Omental fat pad (tissue), 4 donors: ENCODE data around the gene POLD2. TPM values are rescaled to one million over a fixed set of nuclear protein-coding genes. Genes with fewer than 3 reads are reported as not detected.
A peak's percentile ranks its signal among the peaks of the same experiment; 100 is the strongest.
"Not testable (repeated sequence)": the region's sequence is repeated elsewhere in the genome, so short reads cannot be mapped to it uniquely, and the experiment has no call there.

Source experiments
- ATAC-seq: fragments of 150-250 bp; one replicate; pipeline ENCODE4 v1.9.1; 2016; ENCODE audit warnings: mild to moderate bottlenecking, moderate library complexity; ENCODE audit not compliant: low FRiP score
- DNase-seq: peaks from one replicate; pipeline ENCODE4 v3.0.0-alpha.2; 2019; ENCODE audit warnings: low spot score
- total RNA-seq, 4 donors: library from RNA; depleted of rRNA; stranded (reverse); fragments of >200 nt; gene quantifications; one replicate each; pipeline ENCODE4 v1.1.0, GENCODE V29; 2016
- TF ChIP-seq, protein P1 (sequence below), 3 donors: fragments of 450-650 bp; IDR thresholded peaks; one replicate each; pipeline ENCODE4 v1.5.1; 2016 to 2017; ENCODE audit warnings: antibody characterized with exemption in 3 of 3, mild to moderate bottlenecking in 3 of 3, moderate library complexity in 2 of 3

The POLD2 gene
- total RNA-seq, 4 donors from 2014 or later = 41.9 to 71.3 (median 44.2) TPM

- TF ChIP-seq, protein P1, sequence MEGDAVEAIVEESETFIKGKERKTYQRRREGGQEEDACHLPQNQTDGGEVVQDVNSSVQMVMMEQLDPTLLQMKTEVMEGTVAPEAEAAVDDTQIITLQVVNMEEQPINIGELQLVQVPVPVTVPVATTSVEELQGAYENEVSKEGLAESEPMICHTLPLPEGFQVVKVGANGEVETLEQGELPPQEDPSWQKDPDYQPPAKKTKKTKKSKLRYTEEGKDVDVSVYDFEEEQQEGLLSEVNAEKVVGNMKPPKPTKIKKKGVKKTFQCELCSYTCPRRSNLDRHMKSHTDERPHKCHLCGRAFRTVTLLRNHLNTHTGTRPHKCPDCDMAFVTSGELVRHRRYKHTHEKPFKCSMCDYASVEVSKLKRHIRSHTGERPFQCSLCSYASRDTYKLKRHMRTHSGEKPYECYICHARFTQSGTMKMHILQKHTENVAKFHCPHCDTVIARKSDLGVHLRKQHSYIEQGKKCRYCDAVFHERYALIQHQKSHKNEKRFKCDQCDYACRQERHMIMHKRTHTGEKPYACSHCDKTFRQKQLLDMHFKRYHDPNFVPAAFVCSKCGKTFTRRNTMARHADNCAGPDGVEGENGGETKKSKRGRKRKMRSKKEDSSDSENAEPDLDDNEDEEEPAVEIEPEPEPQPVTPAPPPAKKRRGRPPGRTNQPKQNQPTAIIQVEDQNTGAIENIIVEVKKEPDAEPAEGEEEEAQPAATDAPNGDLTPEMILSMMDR (IDR thresholded peaks at IDR 0.05) = no peak
- ATAC-seq (no peak), DNase-seq (no peak)
Observed at GRCh38 chr7:44133295-44133694, 9.9 kb upstream of the POLD2 start.

GRCh38 chr7:44132039-44132438 lies 8.7 kb upstream of the POLD2 start:
- TF ChIP-seq, protein P1 (IDR thresholded peaks at IDR 0.05) = no peak
- ATAC-seq (peak; percentile 57), DNase-seq (no peak)

DNA sequence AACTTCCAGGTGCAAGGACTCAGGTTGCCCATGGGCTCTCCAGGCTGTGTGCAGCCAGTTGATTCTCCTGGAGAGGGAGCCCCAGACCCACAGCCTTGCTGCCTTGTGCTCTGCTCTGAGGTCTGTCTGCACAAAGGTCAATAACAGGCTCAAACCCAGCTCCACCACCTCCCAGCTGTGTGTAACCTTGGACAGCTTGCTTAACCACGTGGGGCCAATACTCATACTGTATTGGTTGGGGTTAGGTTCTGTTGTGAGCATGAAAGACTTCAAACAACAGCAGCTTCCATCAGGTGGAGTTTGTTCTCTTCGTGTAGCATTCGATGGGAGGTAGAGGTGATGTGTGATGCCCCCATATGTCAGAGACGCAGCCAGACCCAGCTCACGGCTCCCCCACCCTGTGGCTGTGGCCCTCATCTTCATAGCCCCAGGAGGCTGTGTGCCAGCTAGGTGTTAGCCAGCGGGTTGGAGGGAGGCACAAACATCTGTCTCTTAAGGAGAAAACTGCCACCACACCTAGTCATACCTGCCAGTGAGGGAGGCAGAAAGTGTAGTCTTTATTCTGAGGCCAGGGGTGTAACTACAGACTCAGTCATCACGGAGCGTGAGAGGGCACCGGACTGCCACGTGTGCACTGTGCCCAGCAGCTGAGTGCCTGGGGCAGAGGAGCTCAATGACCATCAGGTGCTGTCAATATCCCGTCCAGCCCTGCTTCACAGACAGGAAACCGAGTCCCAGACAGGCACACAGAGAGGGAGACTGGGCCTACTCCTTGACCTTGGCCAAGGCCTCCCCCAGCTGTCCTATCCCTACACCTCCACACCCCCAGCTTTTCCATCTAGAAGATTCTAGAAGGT lies 8.1 kb upstream of the POLD2 start:
- ATAC-seq (peak; percentile 35), DNase-seq (no peak)
- TF ChIP-seq, protein P1 (IDR thresholded peaks at IDR 0.05) = no peak

- ATAC-seq = no peak
- TF ChIP-seq, protein P1 (IDR thresholded peaks at IDR 0.05) = no peak
- DNase-seq = no peak
Observed at GRCh38 chr7:44128721-44129582, 5.6 kb upstream of the POLD2 start.

- DNase-seq (no peak), ATAC-seq (no peak)
- TF ChIP-seq, protein P1 (IDR thresholded peaks at IDR 0.05) = no peak
Observed at GRCh38 chr7:44127161-44127560, 3.8 kb upstream of the POLD2 start.

DNA sequence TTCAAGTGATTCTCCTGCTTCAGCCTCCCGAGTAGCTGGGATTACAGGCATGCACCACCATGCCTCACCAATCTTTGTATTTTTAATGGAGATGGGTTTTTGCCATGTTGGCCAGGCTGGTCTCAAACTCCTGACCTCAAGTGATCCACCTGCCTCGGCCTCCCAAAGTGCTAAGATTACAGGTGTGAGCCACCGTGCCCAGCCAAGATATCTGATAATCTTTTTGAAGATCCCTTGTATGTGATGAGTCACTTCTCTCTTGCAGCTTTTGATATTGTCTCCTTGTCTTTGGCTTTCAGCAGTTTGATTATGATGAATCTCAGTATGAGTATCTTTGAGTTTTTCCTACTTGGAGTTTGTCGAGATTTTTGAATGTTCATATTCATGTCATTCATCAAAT lies 3.2 kb upstream of the POLD2 start:
- not testable (repeated sequence) for DNase-seq, ATAC-seq

- TF ChIP-seq, protein P1 (IDR thresholded peaks at IDR 0.05) = no peak
- ATAC-seq (no peak), DNase-seq (no peak)
Observed at GRCh38 chr7:44124822-44125202, 1.5 kb upstream of the POLD2 start.
